Activated CD4-positive, alpha-beta T cell treated with anti-CD3 and anti-CD28 coated beads for 48 hours (primary cell): Measurements from ENCODE around the gene MEGF11.

Experiments
- DNase-seq: peaks from one replicate; pipeline ENCODE4 v3.0.0-alpha.2; 2020

MEGF11 gene

GRCh38 chr15:66108483-66109265 lies 144.9 kb downstream of the MEGF11 start:
- DNase-seq = no peak

DNA sequence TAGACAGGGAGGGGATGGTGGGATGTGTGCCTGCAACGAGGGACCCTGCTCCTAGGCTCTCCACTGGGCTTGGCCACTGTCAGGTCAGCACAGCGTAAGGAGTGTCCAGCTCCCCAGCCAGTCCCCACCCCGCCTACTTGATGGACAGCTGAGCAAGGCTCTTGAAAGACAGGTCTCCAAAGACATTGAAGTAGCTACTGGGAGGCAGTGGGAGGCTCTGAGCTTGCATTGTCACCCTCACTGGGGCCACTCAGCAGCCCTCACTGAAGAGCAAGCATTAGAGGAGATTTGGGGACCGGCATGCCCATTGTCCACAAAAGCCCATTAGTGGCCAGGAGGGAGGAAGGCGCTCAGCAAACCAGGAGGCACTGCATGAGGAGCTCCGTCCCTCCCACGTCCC lies 146.5 kb downstream of the MEGF11 start:
- DNase-seq = no peak

GRCh38 chr15:66105286-66106265 lies 148.0 kb downstream of the MEGF11 start:
- DNase-seq = no peak

DNA sequence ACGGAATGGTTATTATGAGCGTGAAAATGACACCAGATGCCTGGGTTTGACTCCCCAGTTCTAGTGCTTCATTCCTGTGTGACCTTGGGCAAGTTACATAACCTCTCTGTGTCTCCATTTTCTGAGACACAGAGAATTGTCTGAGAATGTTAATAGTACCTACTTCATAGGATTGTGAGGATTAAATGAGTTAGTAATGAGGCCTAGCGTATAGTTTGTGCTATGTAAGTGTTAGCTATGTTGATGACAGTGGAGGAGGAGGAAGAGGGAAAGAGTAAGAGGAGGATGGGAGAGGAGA lies 150.3 kb downstream of the MEGF11 start:
- DNase-seq = no peak

- DNase-seq = no peak
Observed at GRCh38 chr15:66102563-66103292, 150.8 kb downstream of the MEGF11 start.

DNA sequence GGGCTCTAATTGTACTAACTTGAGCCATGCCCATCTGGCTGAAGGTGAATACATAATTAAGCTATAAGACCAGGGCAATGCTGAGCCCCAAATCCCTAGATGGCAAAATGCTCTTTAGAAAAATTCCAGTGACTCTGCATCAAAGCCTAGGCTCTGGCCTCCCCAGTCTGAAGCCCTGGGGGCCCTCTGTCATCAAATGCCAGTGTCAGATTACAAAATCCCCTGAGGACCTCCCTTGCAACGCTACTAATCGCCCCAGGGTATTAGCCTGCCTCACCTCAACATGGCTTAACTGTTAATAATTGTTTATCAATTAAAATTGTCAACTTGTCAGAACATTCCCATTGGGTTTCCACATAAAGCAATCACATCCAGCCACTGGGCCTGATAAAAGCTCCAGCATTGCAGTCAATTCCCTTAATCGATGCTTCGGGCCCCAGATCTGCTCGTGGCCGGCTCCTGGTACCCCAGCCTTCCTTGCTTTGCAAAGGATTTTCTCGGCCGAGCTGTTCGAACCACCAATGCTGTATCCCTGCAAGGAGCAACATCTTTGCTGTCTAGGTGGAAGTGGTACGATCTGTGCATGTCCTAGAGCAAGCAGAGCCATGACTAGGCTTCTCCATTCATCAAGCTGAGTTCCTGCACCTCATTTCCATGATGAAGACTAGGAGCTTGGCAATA lies 151.7 kb downstream of the MEGF11 start:
- DNase-seq = no peak

GRCh38 chr15:66100761-66101160 lies 152.8 kb downstream of the MEGF11 start:
- DNase-seq = no peak

DNA sequence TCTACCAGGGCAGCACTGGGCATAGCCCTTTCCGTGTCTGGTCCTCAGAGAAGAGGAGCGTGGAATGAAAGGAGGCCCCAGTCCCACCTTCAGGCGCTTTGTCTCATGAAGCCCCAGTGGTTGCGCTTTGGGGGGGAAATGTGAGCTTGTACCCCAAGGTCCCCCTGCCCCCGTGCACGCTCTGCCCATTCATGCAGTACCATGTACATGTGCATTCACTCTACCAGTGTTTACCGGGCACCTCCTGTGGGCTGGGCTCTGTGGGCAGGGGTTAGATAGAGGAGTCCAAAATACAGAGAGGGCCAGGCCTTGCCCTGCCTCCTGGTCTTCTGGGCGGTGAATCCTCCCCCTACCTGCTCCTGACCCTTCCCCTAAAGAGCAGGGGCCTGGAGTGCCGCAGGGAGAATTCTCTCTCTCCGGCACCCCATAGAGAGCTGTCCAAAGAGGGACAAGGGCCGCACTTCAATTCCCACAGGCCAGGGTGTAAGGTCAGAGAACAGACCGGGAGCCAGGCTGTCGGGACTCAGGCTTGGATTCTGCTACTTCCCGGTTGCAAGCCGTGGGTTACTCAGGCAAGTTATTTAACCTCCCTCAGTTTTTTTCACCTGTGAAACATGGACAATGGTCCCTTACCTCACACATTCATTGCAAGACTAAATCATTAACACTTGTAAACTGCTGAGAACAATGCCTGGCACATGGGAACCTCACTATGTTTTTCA lies 153.4 kb downstream of the MEGF11 start:
- DNase-seq = no peak

- DNase-seq = no peak
Observed at GRCh38 chr15:66098022-66098363, 155.6 kb downstream of the MEGF11 start.

DNA sequence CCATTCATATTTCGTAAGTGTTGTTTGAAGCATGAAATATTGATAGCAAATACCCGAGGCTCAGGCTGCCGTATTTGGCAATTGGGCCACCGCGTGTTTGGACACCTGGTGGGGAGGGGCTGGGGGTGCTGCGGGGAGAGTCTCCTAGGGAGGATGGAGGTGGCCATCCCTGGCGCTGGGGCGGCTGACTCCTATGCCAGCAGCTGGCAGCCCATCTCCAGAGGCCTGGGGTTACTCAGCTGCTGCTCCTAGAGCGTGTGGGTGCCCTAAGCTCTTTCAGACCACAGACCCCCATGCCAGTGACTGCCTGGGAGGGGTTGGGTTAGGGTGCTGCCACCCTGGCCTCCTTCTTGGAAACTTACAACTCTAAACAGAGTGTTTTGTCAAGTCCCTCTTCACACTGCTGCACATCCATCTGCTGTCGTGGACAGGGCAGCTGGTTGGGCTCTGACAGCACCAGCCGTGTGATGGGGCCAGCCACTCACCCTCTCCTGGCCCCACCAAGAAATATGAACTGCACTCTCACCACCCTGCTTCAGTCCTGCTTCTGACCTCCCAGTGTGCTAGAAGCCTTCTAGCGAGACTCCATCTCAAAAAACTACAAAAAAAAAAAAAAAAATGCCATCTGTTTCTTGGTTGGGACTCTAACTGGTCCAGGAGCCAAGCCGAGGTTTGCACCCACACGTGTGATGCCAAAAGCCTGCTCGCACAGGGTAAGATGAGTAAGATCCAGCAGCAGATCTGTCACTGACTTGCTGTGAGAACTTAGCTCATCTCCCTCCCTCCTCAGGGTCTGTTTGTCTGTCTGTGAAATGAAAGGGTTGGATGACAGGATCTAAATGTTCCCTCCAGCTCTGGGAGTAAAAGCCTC lies 156.2 kb downstream of the MEGF11 start:
- no peak for DNase-seq

DNA sequence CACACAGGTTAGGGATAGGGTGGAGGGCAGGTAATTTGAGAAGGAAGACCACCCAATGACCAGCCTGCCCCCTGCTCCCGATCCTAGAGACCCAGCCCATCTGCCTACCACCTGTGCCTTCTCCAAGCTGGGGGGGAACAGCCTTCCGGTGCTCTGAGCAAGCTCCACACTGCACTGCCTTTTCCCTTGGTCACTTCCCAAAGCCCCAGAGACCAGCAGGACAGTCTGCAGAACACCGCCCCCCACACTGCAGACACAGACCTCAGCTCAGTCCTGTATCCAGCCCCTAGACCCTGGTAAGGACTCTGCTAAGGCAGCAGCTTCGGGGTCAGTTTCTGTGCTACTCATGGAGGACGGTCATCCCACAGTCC lies 156.9 kb downstream of the MEGF11 start:
- no peak for DNase-seq

DNA sequence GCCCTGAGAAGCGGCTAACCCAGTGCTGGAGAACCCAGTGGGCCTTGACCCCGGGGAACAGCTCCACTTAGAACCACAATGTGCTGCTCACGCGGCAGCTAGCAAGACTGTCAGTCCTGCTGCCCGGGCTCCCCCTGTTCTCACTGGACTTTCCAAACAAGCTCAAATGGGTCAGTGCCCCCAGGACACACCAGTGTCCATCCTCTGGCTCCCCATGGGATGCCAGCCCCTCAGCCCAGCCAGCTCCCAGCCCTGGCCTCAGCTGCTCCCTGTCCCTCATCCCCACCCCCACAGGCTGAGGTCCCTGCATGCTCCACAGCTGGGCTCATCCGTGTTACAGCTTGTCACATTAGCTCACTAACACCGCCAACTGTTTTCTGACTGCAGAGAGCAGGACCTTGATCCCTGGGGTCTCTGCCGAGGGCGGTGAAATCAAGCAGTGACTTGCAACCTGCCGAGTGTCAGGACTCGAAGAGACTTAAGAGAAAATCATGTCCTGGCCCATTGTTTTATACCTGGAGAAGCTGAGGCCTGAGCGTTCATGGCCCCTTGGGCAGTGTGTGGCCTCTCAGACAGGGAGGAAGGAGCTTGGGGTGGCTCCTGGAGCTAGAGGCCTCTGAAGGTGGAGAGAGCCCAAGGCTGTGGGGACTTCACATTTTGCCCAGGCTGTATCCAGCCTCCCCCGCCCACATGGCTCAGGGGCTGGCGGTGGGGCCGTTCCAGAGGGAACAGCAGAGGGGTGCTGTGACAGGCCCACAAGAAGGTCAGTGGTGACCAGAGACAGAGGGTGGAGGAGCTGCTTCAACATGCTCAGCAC lies 157.5 kb downstream of the MEGF11 start:
- DNase-seq = no peak

DNA sequence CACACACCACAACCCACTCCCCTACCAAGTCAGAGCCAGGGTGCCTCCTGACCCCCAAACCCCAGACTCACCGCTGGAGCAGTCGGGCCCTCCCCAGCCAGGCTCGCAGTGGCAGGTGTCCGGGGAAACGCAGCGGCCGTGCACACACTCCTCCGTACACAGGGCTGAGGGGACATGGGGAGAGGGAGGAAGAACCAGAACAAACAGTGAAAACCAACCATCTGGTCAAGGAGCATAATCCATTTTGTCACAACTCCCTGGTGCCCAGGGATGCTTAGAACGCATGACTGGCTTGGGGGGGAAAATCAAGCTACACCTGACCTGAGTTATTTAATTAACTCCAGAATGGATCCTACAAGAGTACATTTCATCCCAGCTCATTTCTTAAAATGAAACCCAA lies 159.2 kb downstream of the MEGF11 start:
- no peak for DNase-seq

- no peak for DNase-seq
Observed at GRCh38 chr15:66092053-66093016, 161.2 kb downstream of the MEGF11 start.

DNA sequence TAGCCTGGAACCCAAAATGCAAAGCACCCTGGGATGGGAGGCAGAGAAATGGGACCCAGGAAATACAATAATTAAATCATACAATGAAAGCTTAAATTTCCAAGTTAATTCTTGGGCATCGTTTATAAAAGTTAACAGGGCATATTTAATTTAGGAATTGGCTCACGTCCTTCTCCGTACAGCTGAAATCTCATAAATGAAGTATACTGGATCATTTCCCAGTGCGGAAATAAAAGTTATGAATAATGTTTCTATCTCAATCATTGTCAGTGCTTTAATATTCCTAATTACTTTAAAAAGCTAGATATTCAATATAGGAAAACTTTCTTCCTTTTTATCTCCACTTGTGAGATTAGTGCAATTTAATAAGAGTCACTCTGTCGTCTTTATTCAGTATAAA lies 164.0 kb downstream of the MEGF11 start:
- no peak for DNase-seq

DNA sequence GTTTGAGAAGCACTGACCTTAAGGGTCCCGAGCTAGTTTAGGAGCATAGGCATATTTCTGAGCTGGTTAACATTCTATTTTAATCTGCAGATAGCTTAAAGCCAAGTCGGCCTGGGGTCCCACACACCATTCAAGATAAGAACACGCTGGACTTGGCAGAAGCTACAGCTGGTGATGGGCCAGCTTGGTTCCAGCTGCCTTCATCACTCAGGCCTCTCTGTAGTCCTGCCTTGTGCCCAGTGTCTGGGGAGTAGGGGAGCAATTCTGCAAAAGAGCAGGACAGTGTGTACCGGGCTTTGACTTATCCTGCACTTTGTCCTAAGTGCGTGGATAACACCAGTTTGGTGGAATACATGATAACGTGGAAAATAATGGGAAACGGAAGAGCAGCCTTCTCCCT lies 164.5 kb downstream of the MEGF11 start:
- no peak for DNase-seq

DNA sequence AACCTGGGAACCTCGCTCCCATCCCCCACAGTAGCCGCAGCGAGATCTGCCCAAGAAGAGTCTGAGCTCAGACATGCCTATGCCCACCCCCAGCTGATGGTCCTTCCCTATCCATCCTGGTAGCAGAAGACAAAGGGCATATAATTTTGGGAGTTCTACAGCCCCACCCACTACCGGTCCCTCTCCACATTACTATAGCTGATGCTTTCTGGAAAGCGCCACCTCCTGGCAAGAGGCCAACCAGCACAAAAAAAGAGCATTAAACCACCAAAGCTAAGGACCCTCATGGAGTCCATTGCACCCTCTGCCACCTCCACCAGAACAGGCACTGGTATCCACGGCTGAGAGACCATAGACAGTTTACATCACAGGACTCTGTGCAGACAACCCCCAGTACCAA lies 168.4 kb downstream of the MEGF11 start:
- DNase-seq = peak; percentile 52

DNA sequence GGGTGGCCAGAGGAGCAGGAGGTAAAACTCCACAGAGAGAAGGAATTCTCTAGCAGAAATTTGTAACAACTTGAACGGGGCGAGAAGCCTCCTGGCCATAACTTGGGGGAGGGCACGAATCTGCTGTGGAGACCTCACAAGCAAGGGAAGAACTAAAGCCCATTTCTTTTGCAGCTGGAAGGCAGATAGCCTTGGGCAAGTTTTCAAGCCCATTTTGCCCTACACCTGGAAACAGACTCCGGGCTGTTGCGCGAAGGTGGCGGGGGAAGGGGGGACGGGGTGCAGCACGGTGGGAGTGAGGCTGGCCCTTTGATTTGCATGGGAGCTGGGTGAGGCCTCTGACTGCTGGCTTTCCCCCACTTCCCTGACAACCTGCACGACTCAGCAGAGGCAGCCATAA lies 168.8 kb downstream of the MEGF11 start:
- no peak for DNase-seq

DNA sequence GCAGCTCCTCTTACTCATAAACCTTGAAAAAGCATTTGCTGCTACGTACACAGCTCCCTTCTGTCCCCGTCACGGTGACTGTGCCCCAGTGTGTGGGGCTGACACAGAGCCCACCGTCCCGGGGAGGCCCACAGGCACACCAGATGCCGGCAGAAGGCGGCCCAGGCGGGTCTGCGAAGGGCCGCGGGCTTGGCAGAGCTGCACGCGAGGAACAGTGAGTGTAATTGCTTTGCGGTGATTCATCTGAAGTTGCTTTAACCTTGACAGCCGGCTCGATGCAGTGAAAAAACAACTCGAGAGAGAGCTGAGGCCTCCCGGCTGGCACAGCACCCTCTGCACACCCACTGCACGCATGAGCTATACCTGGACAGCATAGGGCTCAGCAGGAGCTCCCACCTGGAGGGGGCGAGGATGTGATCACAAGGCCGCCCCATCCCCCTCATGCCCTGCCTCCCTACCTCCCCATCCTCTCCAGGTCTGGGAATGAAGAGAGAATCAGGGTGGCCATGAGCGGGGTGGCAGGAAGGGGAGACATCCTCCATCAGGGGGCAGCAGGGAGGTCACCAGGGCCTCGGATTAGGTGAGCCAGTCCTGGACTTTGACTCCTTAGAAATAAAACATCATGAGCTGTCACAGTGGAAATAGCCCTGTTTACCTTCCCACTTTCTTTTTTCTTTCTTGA lies 172.7 kb downstream of the MEGF11 start:
- no peak for DNase-seq
